ENCODE results near the gene MED15. TPM values are rescaled to one million over a fixed set of nuclear protein-coding genes. Genes with fewer than 3 reads are reported as not detected.

Gene MED15
- total and polyA plus RNA-seq, 7 donors, result 25.8 to 86.8 (median 37.5) TPM

DNA sequence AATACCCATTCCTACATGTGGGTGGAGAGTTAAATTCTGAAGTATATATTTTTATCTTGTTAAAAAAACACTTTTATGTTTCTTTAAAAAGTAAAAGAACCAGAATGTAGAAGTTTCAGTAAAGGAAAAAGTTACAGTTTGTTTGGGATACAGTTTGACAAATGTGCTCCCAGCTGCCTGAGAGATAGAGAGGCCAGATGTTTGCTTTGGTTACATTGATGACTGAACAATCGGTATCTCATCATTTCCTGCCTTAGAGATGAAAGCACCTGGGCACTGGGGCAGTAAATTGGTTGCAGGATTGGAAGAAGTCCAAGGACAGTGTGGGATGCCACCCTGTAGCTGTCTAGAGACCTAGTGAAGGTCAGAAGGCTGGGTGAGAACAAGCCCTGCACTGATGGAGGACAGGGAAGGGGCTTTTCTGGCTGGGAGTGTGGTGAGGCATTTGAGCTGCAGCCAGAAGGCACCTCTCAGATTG lies 16.6 kb downstream of the MED15 start:
- peak overlapping the region in 2 of 4 donors; percentile 1 to 37 for H3K27ac ChIP-seq
- peaks cover 0 to 67% (median 49%) of the 10 kb centered on the region in 4 donors for H3K4me1 ChIP-seq
- TF ChIP-seq, protein P1, sequence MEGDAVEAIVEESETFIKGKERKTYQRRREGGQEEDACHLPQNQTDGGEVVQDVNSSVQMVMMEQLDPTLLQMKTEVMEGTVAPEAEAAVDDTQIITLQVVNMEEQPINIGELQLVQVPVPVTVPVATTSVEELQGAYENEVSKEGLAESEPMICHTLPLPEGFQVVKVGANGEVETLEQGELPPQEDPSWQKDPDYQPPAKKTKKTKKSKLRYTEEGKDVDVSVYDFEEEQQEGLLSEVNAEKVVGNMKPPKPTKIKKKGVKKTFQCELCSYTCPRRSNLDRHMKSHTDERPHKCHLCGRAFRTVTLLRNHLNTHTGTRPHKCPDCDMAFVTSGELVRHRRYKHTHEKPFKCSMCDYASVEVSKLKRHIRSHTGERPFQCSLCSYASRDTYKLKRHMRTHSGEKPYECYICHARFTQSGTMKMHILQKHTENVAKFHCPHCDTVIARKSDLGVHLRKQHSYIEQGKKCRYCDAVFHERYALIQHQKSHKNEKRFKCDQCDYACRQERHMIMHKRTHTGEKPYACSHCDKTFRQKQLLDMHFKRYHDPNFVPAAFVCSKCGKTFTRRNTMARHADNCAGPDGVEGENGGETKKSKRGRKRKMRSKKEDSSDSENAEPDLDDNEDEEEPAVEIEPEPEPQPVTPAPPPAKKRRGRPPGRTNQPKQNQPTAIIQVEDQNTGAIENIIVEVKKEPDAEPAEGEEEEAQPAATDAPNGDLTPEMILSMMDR (IDR thresholded peaks at IDR 0.05), result no peak
- no peak for TF ChIP-seq EP300 (IDR thresholded peaks at IDR 0.05)
- no peak for TF ChIP-seq POLR2AphosphoS5 (IDR thresholded peaks at IDR 0.05)
- TF ChIP-seq POLR2A (IDR thresholded peaks at IDR 0.05), result no peak
- no peak for DNase-seq
- H3K4me3 ChIP-seq, result no peak overlapping the region
- H3K9me3 ChIP-seq, result no peaks in the 10 kb centered on the region
- intact Hi-C loops (cut with DNase I), result no loop called here
- peaks cover 0 to 40% (median 11%) of the 10 kb centered on the region in 4 donors for H3K36me3 ChIP-seq
- no peaks in the 10 kb centered on the region for H3K27me3 ChIP-seq
- WGBS, 2 donors, result 1 to 3% methylated on average over 1 of the region's 1 CpG

- Histone ChIP-seq H3K27me3 (no peaks in the 10 kb centered on the region), H3K36me3 (peaks cover 0 to 31% (median 11%) of the 10 kb centered on the region in 4 donors), H3K4me3 (no peak overlapping the region), H3K9me3 (no peaks in the 10 kb centered on the region), H3K4me1 (peaks cover 0 to 61% (median 44%) of the 10 kb centered on the region in 4 donors), H3K27ac (no peak overlapping the region)
- intact Hi-C loops (cut with DNase I), result no loop called here
- DNase-seq, result no peak
- TF ChIP-seq, protein P1 (IDR thresholded peaks at IDR 0.05), result no peak
- TF ChIP-seq EP300 (IDR thresholded peaks at IDR 0.05) (no peak), POLR2A (IDR thresholded peaks at IDR 0.05) (no peak)
- 96 to 97% methylated on average over 7 of the region's 7 CpGs for WGBS, 2 donors
Observed at GRCh38 chr22:20525048-20525447, 17.6 kb downstream of the MED15 start.

GRCh38 chr22:20526305-20526627 lies 18.9 kb downstream of the MED15 start:
- H3K27ac ChIP-seq, result peak overlapping the region in 1 of 4 donors; percentile 41
- no peak overlapping the region for H3K4me3 ChIP-seq

GRCh38 chr22:20526628-20527355 lies 19.4 kb downstream of the MED15 start:
- TF ChIP-seq POLR2A (IDR thresholded peaks at IDR 0.05), result no peak
- TF ChIP-seq EP300 (IDR thresholded peaks at IDR 0.05), result no peak
- TF ChIP-seq, protein P1 (IDR thresholded peaks at IDR 0.05), result no peak
- TF ChIP-seq POLR2AphosphoS5 (IDR thresholded peaks at IDR 0.05), result no peak
- H3K27ac ChIP-seq, result peak overlapping the region in 1 of 4 donors; percentile 41
- H3K36me3 ChIP-seq, result peaks cover 0 to 24% (median 8%) of the 10 kb centered on the region in 4 donors
- DNase-seq, result no peak
- no peaks in the 10 kb centered on the region for H3K27me3 ChIP-seq
- H3K4me3 ChIP-seq, result no peak overlapping the region
- 89 to 93% methylated on average over 6 of the region's 6 CpGs for WGBS, 2 donors
- peaks cover under 1 to 71% (median 54%) of the 10 kb centered on the region in 4 donors for H3K4me1 ChIP-seq
- no peaks in the 10 kb centered on the region for H3K9me3 ChIP-seq
- intact Hi-C loops (cut with DNase I), result no loop called here

More at GRCh38 chr22:20526305-20526627, 18.9 kb downstream of the MED15 start:
- Histone ChIP-seq H3K9me3 (no peaks in the 10 kb centered on the region), H3K4me1 (peaks cover 0 to 65% (median 49%) of the 10 kb centered on the region in 4 donors), H3K36me3 (peaks cover 0 to 24% (median 8%) of the 10 kb centered on the region in 4 donors), H3K27me3 (no peaks in the 10 kb centered on the region)
- 86 to 87% methylated on average over 4 of the region's 4 CpGs for WGBS, 2 donors
- intact Hi-C loops (cut with DNase I), result no loop called here
- no peak for DNase-seq
- TF ChIP-seq POLR2AphosphoS5 (IDR thresholded peaks at IDR 0.05) (no peak), POLR2A (IDR thresholded peaks at IDR 0.05) (no peak), EP300 (IDR thresholded peaks at IDR 0.05) (no peak)
- TF ChIP-seq, protein P1 (IDR thresholded peaks at IDR 0.05), result no peak

All from sigmoid colon (tissue), 7 donors.